ENCODE measurements around the gene RMI2. TPM values are rescaled to one million over a fixed set of nuclear protein-coding genes. Genes with fewer than 3 reads are reported as not detected.

The RMI2 gene
- total RNA-seq, 2 experiments from 2014 or later: 1.3 to 1.5 TPM

- H3K4me3 ChIP-seq (ENCODE audit: low read length): no peak overlapping the region
- DNase-seq: peak in 1 of 14 experiments; percentile 7
- no peak for ATAC-seq (ENCODE audit: poor library complexity)
- CTCF ChIA-PET: no interaction called here
- intact Hi-C loops (cut with DNase I, micrococcal nuclease): no loop called here
- POLR2A ChIA-PET: no interaction called here
- H3K4me1 ChIP-seq (ENCODE audit: insufficient read depth, low read length): no peaks in the 10 kb centered on the region
- no peaks in the 10 kb centered on the region for H3K27me3 ChIP-seq (ENCODE audit: control insufficient read depth in 1 of 2, insufficient read depth in 2 of 2, low read length in 2 of 2)
- H3K9me3 ChIP-seq (ENCODE audit: control insufficient read depth in 1 of 2, insufficient read depth in 1 of 2, low read length in 2 of 2): no peaks in the 10 kb centered on the region
- H3K36me3 ChIP-seq (ENCODE audit: insufficient read depth, low read length): no peaks in the 10 kb centered on the region
- H3K36me3 Mint-ChIP-seq (ENCODE audit: low read depth): no peaks in the 10 kb centered on the region
- H3K9me3 Mint-ChIP-seq: no peaks in the 10 kb centered on the region
- TF ChIP-seq CTCF (IDR thresholded peaks at IDR 0.05): no peak
- no peaks in the 10 kb centered on the region for H3K4me1 Mint-ChIP-seq (ENCODE audit: low read depth)
- no peaks in the 10 kb centered on the region for H3K27me3 Mint-ChIP-seq
- H3K4me3 Mint-ChIP-seq: no peak overlapping the region
- H3K27ac Mint-ChIP-seq: no peak overlapping the region
- no peak overlapping the region for H3K27ac ChIP-seq (ENCODE audit: low read depth in 1 of 2, low read length in 2 of 2)
Observed at GRCh38 chr16:11389631-11390565, 44.6 kb downstream of the RMI2 start.

GRCh38 chr16:11390573-11391495, 45.6 kb downstream of the RMI2 start:
- Mint-ChIP-seq H3K4me1 (ENCODE audit: low read depth) (no peaks in the 10 kb centered on the region), H3K36me3 (ENCODE audit: low read depth) (no peaks in the 10 kb centered on the region), H3K9me3 (no peaks in the 10 kb centered on the region), H3K27me3 (no peaks in the 10 kb centered on the region), H3K4me3 (no peak overlapping the region), H3K27ac (no peak overlapping the region)
- no peak for DNase-seq
- TF ChIP-seq CTCF (IDR thresholded peaks at IDR 0.05): no peak
- no peak overlapping the region for H3K4me3 ChIP-seq (ENCODE audit: low read length)
- intact Hi-C loops (cut with DNase I, micrococcal nuclease): no loop called here
- ATAC-seq (ENCODE audit: poor library complexity): no peak
- H3K36me3 ChIP-seq (ENCODE audit: insufficient read depth, low read length): no peaks in the 10 kb centered on the region
- no peaks in the 10 kb centered on the region for H3K9me3 ChIP-seq (ENCODE audit: control insufficient read depth in 1 of 2, insufficient read depth in 1 of 2, low read length in 2 of 2)
- no peaks in the 10 kb centered on the region for H3K4me1 ChIP-seq (ENCODE audit: insufficient read depth, low read length)
- H3K27me3 ChIP-seq (ENCODE audit: control insufficient read depth in 1 of 2, insufficient read depth in 2 of 2, low read length in 2 of 2): no peaks in the 10 kb centered on the region
- ChIA-PET CTCF (no interaction called here), POLR2A (interaction anchor here (0.6 kb wide), 1 partner anchor 88 kb away, joined by 3 read pairs; no protein-coding TSS in a partner anchor)
- no peak overlapping the region for H3K27ac ChIP-seq (ENCODE audit: low read depth in 1 of 2, low read length in 2 of 2)

GRCh38 chr16:11391576-11391975, 46.3 kb downstream of the RMI2 start:
- CTCF ChIA-PET: no interaction called here
- intact Hi-C loops (cut with DNase I, micrococcal nuclease): no loop called here

More at GRCh38 chr16:11391576-11391975, 46.3 kb downstream of the RMI2 start:
- no peaks in the 10 kb centered on the region for H3K9me3 Mint-ChIP-seq
- DNase-seq (no peak), ATAC-seq (ENCODE audit: poor library complexity) (no peak)
- no peaks in the 10 kb centered on the region for H3K36me3 Mint-ChIP-seq (ENCODE audit: low read depth)
- no peaks in the 10 kb centered on the region for H3K4me1 Mint-ChIP-seq (ENCODE audit: low read depth)
- Histone ChIP-seq H3K9me3 (ENCODE audit: control insufficient read depth in 1 of 2, insufficient read depth in 1 of 2, low read length in 2 of 2) (no peaks in the 10 kb centered on the region), H3K27ac (ENCODE audit: low read depth in 1 of 2, low read length in 2 of 2) (no peak overlapping the region), H3K4me3 (ENCODE audit: low read length) (no peak overlapping the region), H3K4me1 (ENCODE audit: insufficient read depth, low read length) (peaks cover 6% of the 10 kb centered on the region), H3K27me3 (ENCODE audit: control insufficient read depth in 1 of 2, insufficient read depth in 2 of 2, low read length in 2 of 2) (no peaks in the 10 kb centered on the region), H3K36me3 (ENCODE audit: insufficient read depth, low read length) (no peaks in the 10 kb centered on the region)
- H3K27me3 Mint-ChIP-seq: no peaks in the 10 kb centered on the region
- H3K27ac Mint-ChIP-seq: no peak overlapping the region
- TF ChIP-seq CTCF (IDR thresholded peaks at IDR 0.05): no peak
- H3K4me3 Mint-ChIP-seq: no peak overlapping the region
- POLR2A ChIA-PET: interaction anchor here (0.6 kb wide), 1 partner anchor 87 kb away, joined by 3 read pairs; no protein-coding TSS in a partner anchor

Measured in CD4-positive, alpha-beta T cell (primary cell).